ENCODE data around the gene IFT43.

Gene IFT43

DNA sequence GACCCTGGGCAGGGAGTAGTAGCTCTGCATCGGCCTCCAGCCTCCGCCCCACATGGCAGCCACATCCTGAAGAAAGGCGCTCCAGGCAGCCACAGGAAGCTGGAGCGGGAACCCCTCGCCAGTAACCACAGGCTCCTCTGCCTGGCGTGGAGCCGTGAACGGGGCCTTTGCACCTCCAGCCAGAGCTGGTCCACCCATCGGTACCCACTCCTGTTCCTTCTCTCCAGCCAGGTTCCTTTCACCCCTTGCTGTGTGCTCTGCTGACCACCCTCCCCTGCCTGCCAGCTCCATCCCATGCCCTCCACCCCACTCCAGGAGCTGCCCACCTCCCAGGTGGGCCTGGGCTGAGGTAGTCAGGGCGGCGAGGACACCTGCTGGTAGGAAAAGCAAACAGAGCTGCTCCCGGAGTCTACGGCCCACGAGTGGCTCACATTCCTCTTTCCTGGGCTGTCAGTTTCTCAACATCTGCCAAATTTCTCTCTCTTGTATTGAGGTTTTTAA lies 6.4 kb upstream of the IFT43 start:
- peak; percentile 74 for TF ChIP-seq CTCF (IDR thresholded peaks at IDR 0.05; ENCODE audit: extremely low read depth, insufficient read depth, missing control alignments)
- in situ Hi-C loops (cut with MboI; ENCODE audit: low pct_unique_long_range_greater_than_20kb, low sequenced_read_pairs, unreplicated experiment): no loop called here
- DNase-seq (ENCODE audit: low spot score): peak; percentile 67

- no peak for TF ChIP-seq CTCF (IDR thresholded peaks at IDR 0.05; ENCODE audit: extremely low read depth, insufficient read depth, missing control alignments)
- no peak for DNase-seq (ENCODE audit: low spot score)
- in situ Hi-C loops (cut with MboI; ENCODE audit: low pct_unique_long_range_greater_than_20kb, low sequenced_read_pairs, unreplicated experiment): loop anchor here (10.0 kb wide), 1 partner anchor 265 kb away; no protein-coding TSS in a partner anchor
Observed at GRCh38 chr14:75979648-75980565, 5.7 kb upstream of the IFT43 start.

- in situ Hi-C loops (cut with MboI; ENCODE audit: low pct_unique_long_range_greater_than_20kb, low sequenced_read_pairs, unreplicated experiment): loop anchor here (10.0 kb wide), 1 partner anchor 266 kb away; no protein-coding TSS in a partner anchor
- no peak for DNase-seq (ENCODE audit: low spot score)
Observed at GRCh38 chr14:75980856-75981255, 4.7 kb upstream of the IFT43 start.

DNA sequence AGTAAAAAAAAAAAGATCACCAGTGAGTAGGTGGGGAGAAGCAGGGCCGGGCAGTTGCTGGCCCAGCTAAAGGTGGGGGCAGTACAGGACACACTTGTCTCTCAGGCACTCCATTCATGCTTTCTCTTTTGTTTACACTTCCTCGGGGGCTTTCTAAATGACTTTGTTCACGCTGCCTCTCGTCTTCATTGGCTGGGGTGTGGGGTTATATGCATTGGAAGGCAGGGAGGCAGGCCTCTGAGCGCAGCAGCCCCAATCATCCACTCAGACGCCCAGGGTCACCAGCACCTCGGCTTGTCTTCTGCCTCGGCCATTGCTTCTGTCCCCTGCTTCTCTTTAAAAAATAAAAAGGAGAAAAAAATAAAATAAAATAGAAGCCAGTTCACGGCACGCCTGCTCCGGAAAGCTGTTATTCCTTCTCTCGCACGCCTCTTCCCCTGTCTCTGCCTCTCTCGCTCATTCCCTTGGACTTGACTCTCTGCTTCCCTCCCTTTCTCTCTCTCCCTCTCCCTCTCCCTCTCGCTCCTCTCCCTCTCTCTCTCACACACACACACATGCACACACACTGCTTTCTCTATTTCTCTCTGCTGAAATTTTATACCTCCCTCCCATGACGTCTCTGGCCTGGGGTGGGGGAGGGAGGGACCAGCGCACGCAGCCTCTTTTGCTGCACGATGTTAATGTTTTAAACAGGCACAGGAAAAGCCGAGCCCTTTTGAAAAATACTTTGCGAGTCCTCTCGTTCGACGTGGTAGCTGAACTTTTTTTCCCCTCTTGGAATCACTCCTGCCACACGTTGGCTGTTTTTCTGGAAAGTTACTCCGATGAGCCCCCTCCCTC lies 3.9 kb upstream of the IFT43 start, which contains the start of gene TGFB3:
Gene TGFB3 (minus strand): TSS at position 570 of the 840 bp plus-strand sequence. CDS start 1,102 bp downstream, outside the sequence.
- in situ Hi-C loops (cut with MboI; ENCODE audit: low pct_unique_long_range_greater_than_20kb, low sequenced_read_pairs, unreplicated experiment): loop anchor here (10.0 kb wide), 1 partner anchor 267 kb away; no protein-coding TSS in a partner anchor
- peak; percentile 89 for DNase-seq (ENCODE audit: low spot score)
- TF ChIP-seq CTCF (IDR thresholded peaks at IDR 0.05; ENCODE audit: extremely low read depth, insufficient read depth, missing control alignments): no peak

More at GRCh38 chr14:75980856-75981255, 4.7 kb upstream of the IFT43 start:
- no peak for TF ChIP-seq CTCF (IDR thresholded peaks at IDR 0.05; ENCODE audit: extremely low read depth, insufficient read depth, missing control alignments)

DNA sequence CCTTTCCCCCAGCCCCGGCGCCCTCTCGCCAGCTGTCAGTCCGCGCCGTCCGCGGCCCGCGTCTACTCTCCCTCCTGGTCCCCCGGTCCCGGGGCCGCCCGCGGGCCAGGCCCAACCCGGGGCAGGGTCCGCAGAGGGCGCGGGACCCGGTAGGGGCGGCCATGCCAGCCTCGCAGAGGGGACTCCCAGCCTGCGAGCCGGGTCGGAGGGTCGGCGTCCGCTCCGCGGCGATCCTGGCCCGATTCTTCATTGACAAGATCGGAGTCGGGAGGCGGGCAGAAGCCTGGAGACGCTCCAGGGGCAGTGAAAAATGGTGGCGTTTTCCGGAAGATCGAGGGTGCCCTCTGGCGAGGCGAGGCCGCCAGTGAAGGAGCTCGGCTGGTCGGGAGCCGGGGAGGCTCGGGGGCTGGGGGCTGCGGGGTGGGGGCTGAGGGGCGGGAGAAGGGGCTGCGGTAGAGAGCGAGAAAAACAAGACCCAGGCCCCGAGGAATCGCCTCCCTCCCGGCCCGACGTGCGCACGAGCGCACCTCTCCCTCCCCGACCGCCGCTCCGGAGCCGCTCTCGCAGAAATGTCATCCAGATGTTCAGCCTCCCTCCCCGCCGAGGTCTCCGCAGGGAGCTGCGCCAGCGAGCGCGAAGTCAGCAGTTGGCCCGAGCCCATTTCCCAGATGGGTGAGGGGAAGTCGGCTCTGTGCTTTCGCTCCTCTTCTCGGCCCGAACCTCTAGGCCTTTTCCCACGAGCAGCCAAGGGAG lies 3.1 kb upstream of the IFT43 start:
- DNase-seq (ENCODE audit: low spot score): peak; percentile 85
- in situ Hi-C loops (cut with MboI; ENCODE audit: low pct_unique_long_range_greater_than_20kb, low sequenced_read_pairs, unreplicated experiment): loop anchor here (10.0 kb wide), 1 partner anchor 268 kb away; no protein-coding TSS in a partner anchor
- TF ChIP-seq CTCF (IDR thresholded peaks at IDR 0.05; ENCODE audit: extremely low read depth, insufficient read depth, missing control alignments): peak; percentile 75

Data from GM13977 (cell line).